Stimulated activated CD4-positive, alpha-beta T cell treated with anti-CD3 and anti-CD28 coated beads, Interleukin-12 subunit alpha, Interleukin-12 subunit beta, amount 100 ng/mL, for 4 hours (primary cell): Measurements from ENCODE around the gene NCLN.
"Not testable (repeated sequence)": the region's sequence is repeated elsewhere in the genome, so short reads cannot be mapped to it uniquely, and the experiment has no call there.

Experiments used
- DNase-seq: peaks from one replicate; pipeline ENCODE4 v3.0.0-alpha.2; 2020

NCLN gene

DNA sequence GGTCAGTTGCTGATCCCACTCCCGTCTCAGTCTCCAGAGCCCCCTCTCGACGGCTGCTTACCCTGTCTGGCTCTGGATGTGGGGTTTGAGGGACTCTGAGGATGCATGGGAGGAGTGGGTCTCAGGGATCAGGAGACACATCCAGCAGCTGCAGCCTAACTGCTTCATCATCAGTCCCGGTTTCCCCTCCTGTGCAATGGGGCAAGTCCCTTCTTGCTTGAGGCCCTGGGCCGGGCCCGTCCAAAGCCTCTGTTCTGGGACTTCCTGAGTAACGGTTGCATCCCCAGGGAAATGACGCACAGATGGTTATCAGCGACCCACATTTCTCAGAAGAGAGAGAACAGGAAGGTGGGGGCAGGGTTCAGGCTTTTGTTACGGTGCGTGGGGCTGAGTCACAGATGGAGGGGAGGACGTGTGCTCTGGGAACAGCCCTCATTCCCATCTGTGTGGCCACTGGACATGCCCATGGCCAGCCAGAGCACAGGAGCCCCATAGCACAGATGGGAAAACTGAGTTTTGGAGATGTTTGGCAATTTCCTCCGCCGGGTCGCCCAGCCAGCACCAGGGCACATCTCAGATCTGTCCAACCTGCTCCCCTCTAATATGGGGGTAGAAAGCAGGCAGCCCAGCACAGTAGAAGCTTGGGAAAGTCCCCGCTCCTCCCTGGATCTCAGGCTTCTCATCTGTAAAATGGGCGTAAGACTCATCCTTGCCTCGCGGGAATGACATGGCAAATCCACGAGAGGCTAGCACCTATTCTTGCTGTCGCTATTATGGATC is 30.6 kb upstream of the NCLN start:
- DNase-seq: peak; percentile 67

DNA sequence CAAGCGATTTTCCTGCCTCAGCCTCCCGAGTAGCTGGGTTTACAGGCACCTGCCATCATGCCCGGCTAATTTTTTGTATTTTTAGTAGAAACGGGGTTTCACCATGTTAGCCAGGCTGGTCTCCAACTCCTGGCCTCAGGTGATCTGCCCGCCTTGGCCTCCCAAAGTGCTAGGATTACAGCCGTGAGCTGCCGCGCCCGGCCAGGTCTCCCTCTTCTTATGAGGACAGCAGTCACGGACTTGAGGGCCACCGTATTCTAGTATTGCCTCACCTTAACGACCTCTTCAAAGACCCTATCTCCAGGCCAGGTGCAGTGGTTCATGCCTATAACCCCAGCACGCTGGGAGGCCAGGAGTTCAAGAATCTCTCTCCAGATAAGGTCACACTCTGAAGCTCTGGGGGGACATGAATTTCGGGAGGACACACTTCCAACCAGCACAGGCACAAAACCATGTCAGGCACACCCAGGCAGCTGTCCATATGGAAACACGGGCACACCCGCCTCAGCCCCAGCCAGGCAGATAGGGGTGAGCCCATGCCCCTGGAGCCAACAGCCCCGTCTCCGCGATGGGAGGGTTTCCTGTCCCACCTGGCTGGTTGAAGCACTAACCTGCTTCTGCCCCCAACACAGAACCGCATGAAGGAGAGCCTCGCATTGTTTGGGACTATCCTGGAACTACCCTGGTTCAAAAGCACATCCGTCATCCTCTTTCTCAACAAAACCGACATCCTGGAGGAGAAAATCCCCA is 28.5 kb upstream of the NCLN start:
- no peak for DNase-seq

DNA sequence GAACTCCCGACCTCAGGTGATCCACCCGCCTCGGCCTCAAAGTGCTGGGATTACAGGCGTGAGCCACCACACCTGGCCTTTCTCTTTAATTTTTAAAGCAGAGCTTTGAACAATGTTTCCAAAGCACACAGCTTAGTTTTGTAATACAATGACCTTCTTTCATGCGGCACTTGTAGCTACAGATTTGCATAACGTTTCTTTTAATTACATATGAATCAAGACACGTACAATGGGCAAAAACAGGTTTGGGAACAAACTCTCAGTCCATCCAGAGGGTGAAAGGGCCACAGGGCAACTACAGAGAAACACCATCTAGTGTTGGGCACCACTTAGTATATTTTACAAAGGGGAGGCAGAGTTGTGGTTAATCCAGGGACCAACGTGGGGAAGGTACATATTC is 26.2 kb upstream of the NCLN start:
- no peak for DNase-seq

DNA sequence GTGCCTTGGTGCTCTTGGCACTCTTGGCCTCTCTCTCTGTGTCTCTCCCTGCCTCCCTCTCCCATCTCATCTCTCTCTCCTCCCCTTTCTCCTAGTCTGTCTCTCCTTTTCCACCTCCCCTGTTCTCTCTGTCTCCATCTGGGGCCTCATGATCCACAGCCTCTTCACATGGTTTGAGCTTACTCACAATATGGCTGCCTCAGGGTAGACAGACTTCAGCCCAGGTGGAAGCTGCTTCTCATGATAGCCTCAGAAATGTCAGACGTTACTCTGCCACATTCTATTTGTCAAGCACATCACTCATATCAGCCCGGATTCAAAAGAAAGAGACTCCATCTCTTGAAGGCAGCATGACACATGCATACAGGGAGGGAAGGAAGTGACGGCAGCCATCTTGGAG is 25.5 kb upstream of the NCLN start:
- no peak for DNase-seq

- DNase-seq: no peak
These were observed 24.3 kb upstream of the NCLN start for GRCh38 chr19:3161453-3161852.

DNA sequence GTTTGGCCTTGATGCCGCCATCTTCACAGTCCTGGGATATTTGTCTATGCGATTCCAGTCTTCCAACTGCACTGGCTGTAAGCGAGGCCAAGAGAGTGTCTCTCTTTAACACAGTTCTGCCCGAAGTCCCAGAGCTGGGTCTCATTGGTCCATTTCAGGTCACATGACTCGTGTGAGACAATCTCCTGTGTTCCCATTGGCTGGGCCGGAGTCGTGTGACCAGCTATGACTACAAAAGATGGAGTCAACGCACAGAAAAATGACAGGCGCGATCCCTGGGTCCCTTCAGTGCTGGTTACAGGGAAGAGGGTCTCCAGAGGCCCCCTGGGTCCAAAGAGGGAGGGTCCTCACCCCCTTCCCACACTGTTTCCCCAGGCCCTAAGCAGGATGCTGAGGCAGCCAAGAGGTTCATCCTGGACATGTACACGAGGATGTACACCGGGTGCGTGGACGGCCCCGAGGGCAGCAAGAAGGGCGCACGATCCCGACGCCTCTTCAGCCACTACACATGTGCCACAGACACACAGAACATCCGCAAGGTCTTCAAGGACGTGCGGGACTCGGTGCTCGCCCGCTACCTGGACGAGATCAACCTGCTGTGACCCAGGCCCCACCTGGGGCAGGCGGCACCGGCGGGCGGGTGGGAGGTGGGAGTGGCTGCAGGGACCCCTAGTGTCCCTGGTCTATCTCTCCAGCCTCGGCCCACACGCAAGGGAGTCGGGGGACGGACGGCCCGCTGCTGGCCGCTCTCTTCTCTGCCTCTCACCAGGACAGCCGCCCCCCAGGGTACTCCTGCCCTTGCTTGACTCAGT is 23.1 kb upstream of the NCLN start:
- DNase-seq: no peak

DNA sequence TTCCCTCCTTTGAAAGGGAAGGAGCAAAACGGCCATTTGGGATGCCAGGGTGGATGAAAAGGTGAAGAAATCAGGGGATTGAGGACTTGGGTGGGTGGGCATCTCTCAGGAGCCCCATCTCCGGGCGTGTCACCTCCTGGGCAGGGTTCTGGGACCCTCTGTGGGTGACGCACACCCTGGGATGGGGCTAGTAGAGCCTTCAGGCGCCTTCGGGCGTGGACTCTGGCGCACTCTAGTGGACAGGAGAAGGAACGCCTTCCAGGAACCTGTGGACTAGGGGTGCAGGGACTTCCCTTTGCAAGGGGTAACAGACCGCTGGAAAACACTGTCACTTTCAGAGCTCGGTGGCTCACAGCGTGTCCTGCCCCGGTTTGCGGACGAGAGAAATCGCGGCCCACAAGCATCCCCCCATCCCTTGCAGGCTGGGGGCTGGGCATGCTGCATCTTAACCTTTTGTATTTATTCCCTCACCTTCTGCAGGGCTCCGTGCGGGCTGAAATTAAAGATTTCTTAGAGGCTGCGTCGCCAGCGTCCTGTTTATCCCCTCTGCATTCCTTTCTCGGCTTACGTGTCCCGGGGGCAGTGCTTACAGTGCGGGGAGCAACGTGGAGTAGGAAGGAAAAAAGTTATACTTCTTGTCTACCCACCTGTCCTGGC is 22.4 kb upstream of the NCLN start:
- peak; percentile 65 for DNase-seq

DNA sequence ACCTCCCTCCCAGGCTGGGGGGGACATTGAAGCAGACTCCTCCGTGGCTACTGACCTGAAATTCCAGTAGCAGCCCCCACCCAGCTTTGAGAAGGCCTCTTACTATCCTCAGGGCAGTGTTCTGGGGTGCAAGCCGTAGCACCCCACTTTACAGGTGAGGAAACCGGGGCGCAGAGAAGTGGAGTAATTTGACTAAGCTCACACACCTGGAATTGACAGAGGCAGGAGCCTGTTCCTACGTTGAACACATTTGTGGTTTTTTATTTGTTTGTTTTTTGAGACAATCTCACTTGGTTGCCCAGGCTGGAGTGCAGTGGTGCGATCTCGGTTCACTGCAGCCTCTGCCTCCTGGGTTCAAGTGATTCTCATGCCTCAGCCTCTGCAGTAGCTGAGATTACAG is 21.8 kb upstream of the NCLN start:
- no peak for DNase-seq

- DNase-seq: no peak
These were observed 18.0 kb upstream of the NCLN start for GRCh38 chr19:3167533-3168272.

- no peak for DNase-seq
These were observed 13.6 kb upstream of the NCLN start for GRCh38 chr19:3171894-3172672.

GRCh38 chr19:3172673-3173000 is 13.1 kb upstream of the NCLN start:
- DNase-seq: not testable (repeated sequence)

GRCh38 chr19:3175781-3176714 is 9.7 kb upstream of the NCLN start:
- no peak for DNase-seq

DNA sequence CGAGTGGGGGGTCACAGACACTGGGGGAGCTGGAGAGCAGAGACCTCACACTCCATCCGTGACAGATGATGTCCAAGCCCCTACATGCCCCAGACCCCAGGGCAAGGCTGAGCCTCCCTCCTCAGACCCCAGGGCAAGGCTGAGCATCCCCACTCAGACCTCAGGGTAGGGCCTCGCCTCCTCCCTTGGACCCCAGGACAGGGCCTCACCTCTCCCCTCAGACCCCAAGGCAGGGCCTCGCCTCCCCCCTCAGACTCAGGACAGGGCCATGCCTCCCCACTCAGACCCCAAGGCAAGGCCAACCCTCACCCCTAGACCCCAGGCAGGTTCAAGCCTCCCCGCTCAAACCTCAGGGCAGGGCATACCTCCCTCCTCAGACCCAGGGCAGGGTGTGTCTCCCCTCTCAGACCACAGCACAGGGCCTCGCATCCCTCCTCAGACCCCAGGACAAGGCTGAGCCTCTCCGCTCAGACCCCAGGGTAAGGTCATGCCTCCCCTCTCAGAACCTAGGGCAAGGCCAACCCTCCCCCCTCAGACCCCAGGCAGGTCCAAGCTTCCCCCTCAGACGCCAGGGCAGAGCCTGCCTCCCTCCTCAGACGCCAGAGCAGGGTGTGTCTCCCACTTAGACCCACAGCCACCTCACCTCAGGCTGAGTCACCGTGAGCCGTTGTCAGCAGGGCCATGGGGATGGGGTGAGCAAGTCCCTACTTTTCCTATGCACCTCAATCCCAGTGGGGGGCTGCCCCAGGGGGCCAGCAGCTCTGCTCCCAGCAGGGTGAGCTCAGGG is 8.8 kb upstream of the NCLN start:
- DNase-seq: peak; percentile 64

- DNase-seq: peak; percentile 48
These were observed 7.3 kb upstream of the NCLN start, which contains the start of gene S1PR4 for GRCh38 chr19:3178377-3178972. Gene S1PR4, plus strand, starts transcription at chr19:3178769. Its CDS starts 24 bp downstream, at chr19:3178793.

DNA sequence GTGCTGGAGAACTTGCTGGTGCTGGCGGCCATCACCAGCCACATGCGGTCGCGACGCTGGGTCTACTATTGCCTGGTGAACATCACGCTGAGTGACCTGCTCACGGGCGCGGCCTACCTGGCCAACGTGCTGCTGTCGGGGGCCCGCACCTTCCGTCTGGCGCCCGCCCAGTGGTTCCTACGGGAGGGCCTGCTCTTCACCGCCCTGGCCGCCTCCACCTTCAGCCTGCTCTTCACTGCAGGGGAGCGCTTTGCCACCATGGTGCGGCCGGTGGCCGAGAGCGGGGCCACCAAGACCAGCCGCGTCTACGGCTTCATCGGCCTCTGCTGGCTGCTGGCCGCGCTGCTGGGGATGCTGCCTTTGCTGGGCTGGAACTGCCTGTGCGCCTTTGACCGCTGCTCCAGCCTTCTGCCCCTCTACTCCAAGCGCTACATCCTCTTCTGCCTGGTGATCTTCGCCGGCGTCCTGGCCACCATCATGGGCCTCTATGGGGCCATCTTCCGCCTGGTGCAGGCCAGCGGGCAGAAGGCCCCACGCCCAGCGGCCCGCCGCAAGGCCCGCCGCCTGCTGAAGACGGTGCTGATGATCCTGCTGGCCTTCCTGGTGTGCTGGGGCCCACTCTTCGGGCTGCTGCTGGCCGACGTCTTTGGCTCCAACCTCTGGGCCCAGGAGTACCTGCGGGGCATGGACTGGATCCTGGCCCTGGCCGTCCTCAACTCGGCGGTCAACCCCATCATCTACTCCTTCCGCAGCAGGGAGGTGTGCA is 6.6 kb upstream of the NCLN start:
- DNase-seq: peak; percentile 36

DNA sequence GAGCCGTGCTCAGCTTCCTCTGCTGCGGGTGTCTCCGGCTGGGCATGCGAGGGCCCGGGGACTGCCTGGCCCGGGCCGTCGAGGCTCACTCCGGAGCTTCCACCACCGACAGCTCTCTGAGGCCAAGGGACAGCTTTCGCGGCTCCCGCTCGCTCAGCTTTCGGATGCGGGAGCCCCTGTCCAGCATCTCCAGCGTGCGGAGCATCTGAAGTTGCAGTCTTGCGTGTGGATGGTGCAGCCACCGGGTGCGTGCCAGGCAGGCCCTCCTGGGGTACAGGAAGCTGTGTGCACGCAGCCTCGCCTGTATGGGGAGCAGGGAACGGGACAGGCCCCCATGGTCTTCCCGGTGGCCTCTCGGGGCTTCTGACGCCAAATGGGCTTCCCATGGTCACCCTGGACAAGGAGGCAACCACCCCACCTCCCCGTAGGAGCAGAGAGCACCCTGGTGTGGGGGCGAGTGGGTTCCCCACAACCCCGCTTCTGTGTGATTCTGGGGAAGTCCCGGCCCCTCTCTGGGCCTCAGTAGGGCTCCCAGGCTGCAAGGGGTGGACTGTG is 5.9 kb upstream of the NCLN start:
- DNase-seq: peak; percentile 41

DNA sequence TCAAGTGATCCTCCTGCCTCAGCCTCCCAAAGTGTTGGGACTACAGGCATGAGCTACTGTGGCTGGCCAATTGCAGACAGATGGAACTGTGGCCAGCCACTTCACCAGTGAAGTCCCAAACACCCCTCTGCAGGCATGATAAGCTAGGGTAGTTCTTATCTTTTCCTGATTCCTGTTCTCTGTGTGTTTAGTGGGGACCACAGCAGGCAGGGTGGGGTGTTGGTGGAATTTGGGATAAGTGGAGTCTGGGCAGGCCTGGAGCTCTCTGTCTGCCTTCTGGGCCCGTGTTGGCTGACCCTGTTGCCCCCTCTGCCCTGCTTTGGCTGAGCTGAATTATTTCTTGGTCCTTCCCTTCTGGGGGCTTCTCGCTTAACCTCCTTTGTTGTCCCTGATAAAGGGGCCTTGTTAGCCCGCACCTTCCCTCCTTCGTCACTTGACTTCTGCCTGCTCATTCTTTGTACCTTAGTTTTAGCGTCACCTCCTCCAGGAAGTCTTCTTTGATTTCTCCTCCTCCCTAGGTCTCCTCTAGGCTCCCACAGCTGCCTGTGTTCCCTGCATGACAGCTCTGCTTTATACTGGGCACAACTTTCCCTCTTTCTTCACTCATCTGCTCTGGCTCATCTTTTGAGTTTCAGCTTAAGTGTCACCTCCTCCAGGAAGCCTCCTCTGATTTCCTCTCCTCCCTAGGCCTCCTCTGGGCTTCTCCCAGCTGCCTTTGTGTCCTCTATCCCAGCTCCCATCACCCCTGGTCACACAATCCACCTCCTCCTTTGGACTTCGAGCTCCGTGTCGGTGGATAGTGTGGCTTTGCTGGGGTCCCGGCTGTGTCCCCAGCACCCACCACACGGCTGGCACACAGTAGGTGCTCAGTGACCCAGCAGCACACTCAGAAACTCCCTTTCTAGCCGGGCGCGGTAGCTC is 1.7 kb upstream of the NCLN start:
- DNase-seq: no peak
